Stimulated activated CD8-positive, alpha-beta memory T cell treated with anti-CD3 and anti-CD28 coated beads, Interleukin-4, amount 100 ng/mL, for 1 hour (primary cell): Measurements from ENCODE around the gene NUDT3.
A peak's percentile ranks its signal among the peaks of the same experiment; 100 is the strongest.
"Not testable (repeated sequence)": the region's sequence is repeated elsewhere in the genome, so short reads cannot be mapped to it uniquely, and the experiment has no call there.

Experiments
- DNase-seq, 2 donors: peaks; one replicate each; pipeline ENCODE4 v3.0.0-alpha.2; 2020; ENCODE audit warnings: low read depth in 2 of 2, low spot score in 1 of 2

The NUDT3 gene

DNA sequence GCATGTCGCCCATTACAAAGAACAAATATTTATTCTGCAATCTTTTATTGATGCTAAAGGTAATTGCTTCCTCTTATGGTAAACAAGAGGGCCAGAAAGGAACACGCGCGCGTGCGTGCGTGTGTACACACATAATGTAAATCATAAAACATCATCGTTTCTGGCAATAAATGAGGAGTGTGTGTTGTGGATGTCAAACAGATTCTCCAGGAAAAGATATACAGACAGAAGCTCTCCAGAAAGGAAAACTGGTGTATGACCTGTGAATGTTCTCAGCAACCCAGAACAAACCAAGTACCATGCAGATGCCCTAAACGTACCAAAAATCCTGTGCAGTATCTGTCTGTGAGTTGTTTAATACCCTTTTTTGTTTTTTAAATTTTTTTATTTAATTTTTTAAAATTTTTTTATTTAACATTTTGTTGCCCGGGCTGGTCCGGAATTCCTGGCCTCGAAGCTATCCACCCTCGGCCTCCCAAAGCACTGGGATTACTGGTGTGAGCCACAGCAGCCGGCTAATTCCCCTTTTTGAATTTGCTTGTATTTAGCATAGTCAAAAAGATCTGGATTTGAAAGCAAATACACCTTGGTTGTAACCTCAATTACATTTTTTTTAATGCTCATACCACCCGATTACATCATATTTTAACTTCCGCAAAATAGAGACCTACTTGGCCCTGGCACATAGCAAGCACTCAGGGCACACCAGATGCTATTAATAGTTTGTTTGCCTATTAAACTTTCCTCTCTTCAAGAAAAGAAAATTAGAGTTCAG lies 909 bp upstream of the NUDT3 start:
- DNase-seq, result no peak

DNA sequence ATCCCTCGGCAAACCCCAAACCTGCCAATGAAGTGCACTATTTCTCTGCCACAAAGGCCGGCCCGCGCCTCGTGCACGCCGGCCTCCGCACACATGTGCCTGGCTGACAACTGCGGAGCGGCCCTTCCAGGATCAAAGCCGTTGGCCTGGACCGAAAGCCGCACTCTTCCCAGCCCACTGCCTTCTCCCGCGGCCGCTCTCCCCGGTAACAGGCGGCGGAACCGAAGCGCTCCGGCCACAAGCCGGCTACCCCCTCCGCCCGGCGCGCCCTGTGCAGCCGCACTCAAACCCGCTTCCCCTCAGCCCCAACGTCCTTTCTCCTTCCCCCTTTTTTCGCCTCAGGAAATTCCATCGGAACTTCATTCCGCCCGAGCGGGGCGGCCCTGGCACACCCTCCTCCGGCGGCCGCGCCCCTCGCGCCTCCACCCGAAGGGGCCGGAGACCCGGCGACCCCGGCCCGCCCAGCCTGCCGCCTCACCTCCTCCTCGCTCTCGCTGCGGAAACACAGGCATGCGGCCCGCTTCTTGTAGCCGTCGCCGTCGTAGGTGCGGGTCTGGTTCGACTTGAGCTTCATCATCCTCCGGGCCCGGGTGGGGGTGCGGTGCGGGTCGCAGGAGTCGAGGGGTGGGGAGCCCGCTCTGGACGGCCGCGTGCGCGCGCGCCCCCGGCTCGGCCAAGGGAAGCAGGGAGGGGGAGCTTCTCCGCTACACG lies 528 bp downstream of the NUDT3 start:
- DNase-seq, result peak; percentile 16 to 26

DNA sequence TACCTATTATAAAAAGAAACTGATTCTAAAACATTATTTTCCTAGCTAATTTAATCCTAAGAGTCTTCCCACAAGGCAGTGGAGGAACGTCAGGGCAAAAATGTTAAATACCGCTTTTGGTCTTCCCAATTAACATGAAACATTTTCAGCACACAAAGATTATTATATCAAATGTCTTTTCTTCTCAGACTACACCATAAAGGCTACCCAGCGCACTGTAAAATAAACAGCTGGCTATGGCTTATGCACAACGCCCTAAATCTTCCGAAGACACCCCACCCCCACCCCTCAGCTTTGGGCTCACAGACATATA lies 1.0 kb downstream of the NUDT3 start:
- no peak for DNase-seq

DNA sequence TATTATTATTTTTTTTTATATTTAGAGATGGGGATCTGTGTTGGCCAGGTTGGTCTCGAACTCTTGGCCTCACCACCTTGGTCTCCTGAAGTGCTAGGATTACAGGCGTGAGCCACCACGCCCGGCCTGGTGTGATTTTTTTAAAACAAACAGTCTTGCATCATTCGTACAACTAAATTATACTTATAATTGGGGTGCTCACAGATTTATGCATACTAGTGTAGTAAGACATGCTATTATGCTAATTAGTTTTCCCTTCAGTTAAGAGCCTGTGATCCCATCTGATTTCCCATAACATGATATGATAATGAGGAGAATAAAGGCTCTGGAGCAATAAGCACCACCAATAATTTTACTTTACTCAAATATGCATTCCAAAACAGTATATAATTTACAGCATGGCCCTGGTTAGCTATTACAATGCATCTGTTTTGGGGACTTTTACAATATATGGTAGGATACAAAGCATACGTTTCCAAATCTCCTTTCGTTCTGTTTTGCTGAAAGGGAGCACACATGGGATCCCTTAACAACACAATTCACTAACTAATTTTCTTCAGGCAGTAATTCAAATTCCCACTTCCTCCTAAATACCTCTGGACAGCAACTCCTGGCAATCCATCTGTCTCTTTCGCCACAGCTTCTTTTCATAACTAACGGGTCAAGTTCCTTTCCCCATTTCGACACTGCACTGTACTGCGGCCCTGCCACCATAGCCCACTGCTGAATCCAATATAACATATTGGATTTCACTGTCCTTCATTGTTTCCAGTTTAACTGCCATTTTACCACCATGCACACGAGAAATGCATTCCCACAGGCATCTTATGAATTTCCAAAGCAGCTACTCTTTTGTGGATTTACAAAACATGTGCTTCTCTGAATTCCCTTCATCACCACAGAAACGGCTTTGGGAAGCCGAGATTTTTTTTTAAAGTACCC lies 1.7 kb downstream of the NUDT3 start:
- no peak for DNase-seq

DNA sequence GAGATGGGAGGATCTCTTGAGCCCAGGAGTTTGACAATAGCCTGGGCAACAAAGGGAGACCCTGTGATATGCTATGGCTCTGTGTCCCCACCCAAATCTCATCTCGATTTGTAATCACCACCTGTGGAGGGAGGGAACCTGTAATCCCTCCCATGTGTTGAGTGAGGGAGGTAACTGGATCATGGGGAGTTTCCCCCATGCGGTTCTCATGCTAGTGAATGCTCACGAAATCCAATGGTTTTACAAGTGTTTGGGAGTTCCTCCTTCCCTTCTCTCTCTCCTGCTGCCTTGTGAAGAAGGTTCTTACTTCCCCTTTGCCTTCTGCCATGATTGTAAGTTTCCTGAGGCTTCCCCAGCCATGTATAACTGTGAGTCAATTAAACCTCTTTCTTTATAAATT lies 3.4 kb downstream of the NUDT3 start:
- DNase-seq, result no peak

DNA sequence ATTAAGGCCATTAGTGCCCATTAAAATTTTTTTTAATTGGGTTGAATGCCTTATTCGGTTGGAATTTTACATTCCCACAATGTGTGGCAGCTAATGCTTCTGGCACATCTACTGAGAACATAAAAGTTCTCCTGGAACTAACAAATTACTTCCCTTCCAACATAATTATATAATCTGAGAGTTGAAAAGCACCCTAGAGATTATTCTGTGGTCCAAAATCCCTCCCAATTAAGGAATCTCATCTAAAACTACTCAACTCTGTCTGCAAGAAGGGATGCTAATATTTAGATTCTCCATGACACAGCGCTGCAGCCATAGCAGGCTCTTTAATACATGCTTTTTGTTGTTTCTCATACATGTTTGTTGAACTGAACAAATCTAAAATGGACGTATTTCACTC lies 4.0 kb downstream of the NUDT3 start:
- DNase-seq, result no peak

DNA sequence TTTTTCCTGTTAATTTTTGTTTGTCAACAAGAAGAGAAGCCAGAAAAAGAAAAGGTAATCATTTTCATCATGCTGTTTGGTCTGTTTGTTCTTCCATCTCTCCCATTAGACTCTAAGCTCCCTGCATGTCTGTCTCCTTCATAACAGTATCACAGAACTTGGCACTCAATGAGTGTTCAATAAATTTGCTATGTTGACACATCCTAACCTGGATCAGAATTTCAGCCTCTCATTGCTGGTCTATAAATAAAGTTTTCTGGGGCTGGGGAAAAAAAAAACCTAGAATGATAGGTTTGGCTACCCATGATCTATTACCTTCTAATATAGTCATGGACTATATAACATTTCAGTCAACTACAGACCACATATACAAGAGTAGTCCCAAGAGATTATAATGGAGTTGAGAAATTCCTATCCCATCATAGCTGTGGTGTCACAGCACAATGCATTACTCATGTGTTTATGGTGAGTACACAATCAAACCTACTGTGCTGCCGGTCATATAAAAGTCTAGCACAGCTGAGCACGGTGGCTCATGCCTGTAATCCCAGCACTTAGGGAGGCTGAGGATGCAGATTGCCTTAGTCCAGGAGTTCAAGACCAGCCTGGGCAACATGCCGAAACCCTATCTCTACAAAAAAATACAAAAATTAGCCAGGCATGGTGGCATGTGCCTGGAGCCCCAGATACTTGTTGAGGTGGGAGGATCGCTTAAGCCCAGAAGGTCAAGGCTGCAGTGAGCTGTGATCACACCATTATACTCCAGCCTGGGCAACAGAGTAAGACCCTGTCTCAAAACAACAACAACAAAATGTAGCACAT lies 5.9 kb downstream of the NUDT3 start:
- no peak for DNase-seq

DNA sequence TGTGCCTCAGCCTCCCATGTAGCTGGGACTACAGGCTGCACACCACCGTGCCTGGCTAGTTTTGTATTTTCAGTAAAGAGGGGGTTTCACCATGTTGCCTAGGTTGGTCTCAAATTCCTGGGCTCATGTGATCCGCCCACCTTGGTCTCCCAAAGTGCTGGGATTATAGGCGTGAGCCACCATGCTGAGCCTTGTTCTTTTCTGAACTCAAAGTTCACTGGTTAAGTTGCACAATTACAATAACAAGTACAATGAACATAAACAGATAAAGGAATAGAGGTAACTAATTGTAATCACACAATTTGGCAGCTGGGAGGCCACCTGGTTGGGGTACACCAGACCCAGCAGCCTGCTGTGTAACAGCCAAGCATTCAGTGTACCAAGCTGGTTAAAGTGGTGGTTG lies 6.7 kb downstream of the NUDT3 start:
- DNase-seq, result no peak

DNA sequence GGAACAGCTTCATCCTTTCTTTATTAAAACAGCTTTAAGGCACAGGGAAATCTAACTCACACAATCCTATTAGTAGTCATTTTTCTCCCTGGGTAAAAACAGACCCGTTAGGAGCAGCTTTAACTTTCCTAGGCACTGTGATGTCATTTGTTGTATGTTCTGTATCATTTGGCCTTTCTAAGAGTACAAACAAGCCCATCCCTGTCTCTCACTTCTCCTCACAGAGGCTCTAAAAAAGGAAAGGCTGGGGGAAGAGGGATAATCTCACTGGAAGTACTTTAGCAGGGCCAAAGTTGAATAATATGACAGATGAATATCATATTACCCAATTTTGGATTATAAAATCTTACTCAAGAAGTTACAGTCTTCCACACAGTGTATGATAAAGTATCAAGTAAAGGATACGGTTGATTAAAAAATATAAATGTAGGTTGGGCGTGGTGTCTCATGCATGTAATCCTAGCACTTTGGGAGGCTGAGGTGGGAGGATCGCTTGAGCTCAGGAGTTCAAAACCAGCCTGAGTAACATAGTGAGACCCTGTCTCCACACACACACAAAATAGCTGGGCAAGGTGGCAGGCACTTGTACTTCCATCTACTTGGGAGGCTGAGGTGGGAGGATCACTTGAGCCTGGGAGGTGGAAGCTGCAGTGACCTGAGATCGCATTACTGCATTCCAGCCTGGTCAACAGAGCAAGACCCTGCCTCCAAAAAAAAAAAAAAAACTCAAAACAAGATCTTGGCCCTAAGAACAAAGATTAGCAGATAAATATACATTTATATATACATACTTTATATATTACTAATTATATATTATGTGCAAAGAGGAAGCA lies 7.9 kb downstream of the NUDT3 start:
- no peak for DNase-seq

DNA sequence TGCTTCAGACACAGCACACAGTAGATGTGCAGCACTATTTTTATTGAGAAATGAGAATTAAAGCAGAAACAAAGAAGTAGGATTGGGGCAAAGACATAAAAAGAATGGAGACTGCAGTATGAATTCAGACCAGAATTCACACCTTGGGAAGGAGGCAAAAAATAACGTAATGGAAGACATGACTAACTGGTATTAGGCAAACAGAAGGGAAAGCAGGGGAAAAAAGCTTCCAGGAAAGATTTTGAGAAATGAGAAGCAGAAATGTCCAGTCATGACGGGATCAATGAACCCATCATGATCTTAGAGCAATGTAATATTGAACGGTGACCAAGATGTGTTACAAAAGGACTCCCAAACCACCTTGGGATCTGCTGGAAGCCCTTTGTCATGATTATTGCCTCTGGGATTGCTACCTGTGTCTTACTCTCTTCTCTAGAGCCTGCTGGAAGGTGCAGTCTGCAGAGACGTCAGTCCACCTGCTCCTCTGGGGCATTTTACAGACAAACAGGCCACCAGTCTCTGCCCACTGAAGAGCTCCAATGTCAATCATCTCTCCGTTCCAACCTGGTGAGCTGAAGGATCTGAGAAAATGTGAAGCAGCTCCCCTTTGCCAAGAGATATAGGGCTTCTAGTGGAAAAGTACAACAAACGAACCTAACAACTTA lies 8.7 kb downstream of the NUDT3 start:
- DNase-seq, result no peak

DNA sequence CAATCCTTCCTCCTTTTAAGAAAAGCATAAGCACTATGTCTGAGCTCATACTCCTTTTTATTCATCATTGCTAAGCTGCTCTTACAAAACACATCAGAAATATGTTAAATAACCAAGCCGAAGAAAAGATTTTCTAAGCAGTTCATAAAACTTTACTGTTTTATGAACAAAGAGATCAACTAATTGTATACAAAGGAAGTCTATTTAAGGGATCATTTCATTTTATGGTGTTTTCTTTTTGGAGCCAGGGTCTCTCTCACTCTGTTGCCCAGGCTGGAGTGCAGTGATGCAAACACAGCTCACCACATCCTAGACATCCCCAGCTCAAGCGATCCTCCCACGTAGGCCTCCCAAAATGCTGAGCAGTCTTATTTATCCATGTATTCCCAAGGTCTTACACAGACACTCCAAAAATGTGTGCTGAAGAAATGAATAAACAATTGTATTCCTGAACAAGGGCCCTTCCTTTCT lies 9.3 kb downstream of the NUDT3 start:
- DNase-seq, result no peak

DNA sequence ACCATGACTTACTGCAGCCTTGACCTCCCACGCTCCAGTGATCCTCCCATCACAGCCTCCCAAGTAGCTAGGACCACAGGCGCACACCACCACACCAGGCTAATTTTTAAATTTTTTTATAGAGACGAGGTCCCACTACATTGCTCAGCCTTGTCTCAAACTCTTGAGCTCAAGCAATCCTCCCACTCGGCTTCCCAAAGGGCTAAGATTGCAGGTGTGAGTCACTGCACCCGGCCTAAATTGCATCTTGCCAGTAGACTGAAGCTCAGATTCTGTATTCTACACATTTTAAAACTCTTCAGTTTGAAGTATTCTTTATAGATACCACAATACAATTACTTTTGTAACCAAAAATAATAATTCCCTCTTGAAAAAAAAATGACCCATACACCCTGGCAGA lies 11.4 kb downstream of the NUDT3 start:
- DNase-seq, result no peak

DNA sequence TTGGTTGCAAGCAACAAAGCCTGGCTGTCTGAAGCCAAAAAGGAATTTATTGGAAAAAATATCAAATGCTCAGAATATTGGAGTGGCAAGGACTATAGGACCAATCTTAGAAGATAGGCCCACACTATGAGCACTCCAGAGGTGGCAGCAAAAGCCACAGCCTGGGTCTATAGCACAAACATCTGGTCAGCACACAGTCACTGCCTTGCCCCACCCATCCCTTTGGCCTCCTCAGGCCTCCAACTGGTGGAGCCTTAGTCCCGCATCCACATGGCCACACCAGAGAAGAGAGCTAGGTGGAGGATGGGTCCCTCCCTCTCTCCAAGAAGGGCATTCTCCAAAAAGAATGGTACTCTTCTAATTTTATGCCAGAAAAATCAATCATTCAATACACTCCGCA lies 14.0 kb downstream of the NUDT3 start:
- DNase-seq, result no peak

DNA sequence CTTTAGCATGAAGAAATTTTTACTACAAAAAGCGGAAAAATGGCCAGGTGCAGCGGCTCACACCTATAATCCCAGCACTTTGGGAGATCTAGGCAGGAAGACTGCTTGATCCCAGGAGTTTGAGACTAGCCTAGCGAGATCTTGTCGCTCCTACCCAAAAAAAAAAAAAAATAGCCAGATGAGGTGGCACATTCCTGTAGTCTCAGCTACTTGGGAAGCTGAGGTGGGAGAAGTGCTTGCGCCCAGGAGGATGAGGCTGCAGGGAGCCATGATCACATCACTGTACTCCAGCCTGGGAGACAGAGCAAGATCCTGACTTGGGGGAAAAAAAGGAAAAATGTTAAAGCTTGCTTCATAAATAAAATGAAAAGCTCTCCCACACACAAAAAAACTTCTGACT lies 14.5 kb downstream of the NUDT3 start:
- DNase-seq, result no peak

DNA sequence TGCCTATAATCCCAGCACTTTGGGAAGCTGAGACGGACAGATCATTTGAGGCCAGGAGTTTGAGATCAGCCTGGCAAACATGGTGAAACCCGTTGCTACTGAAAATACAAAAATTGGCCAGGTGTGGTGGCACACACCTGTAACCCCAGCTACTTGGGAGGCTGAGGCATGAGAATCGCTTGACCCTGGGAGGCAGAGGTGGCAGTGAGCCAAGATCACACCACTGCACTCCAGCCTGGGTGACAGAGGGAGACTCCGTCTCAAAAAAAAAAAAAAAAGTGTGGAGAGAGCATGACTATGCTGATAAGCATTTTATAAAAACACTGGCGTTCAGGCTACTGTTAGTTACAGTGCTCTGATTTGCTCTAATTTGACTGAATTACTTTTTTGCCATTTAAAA lies 14.9 kb downstream of the NUDT3 start:
- not testable (repeated sequence) for DNase-seq

DNA sequence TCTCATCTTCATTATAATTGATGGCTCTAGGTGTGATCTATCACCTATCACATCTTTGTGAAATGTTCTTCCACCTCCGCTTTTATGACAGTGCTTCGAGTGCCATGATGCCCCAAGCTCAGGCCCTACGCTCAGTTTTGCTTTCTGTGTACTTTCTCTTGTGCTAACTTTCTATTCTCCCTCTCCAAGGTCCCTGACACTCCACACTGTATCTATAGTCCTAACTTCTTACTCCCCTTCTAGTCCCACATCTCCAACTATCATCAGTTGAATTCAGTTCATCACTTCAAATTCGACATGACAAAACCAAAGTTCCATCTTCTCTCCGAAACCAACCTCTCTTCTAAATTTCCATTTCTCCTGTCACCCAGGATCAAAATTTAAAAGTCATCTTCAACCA lies 16.6 kb downstream of the NUDT3 start:
- no peak for DNase-seq

DNA sequence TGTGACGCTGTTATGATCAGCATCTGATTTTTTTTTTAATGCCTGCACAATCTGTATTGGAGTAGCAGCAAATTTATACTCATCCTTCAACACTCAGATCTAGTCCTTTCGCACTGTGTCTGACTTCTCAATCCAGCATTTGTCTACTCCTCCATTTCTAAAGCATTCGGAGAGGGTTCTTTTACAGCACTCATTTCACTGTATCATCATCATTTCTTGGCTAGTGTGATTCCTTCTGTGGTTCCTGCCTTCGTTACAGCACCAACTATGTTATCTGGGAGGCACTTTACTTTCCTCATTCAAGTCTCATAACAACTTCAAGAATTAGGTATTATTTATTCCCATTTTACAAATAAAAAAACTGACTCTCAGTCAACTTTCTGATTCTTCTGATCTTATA lies 18.0 kb downstream of the NUDT3 start:
- no peak for DNase-seq

DNA sequence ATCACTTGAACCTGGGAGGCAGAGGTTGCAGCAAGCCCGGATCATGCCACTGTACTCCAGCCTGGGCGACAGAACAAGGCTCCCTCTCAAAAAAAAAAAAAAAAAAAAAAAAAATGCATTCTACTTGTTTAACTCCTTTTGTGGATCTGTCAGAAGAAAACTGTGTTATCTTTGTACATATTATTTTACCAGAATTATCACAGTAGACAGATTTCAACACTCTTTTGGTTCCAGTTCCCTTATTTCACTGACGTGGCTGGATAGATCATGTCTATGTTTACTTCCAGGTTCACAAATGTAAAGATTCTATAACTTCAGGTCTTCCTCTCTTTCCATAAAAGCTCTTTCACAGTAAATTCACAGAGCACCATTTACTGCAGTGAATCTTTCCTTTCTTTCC lies 18.4 kb downstream of the NUDT3 start:
- DNase-seq, result no peak

DNA sequence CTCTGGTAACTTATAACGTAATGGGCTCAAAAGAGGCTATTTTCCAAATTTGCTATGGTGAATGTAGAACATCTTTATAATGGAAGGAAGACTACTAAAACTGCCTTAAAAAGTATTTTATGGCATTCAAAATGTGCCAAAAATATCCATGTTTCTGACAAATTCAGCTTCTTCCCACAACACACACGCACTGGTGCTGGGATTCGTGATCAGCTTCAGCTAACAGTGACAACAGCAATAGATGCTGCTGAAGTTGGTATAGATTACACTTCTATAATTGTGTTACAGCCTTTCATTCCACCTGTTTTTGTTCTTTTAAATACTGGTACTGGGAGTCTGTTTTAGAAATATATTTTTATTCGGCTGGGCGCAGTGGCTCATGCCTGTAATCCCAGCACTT lies 19.0 kb downstream of the NUDT3 start:
- DNase-seq, result no peak

DNA sequence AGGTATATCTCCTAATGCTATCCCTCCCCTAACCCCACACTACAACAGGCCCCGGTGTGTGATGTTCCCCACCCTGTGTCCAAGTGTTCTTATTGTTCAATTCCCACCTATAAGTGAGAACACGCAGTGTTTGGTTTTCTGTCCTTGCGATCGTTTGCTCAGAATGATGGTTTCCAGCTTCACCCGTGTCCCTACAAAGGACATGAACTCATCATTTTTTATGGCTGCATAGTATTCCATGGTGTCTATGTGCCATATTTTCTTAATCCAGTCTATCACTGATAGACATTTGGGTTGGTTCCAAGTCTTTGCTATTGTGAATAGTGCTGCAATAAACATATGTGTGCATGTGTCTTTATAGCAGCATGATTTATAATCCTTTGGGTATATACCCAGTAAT lies 20.6 kb downstream of the NUDT3 start:
- not testable (repeated sequence) for DNase-seq
